ENCODE measurements around the gene ADAMTS6.

Gene ADAMTS6

DNA sequence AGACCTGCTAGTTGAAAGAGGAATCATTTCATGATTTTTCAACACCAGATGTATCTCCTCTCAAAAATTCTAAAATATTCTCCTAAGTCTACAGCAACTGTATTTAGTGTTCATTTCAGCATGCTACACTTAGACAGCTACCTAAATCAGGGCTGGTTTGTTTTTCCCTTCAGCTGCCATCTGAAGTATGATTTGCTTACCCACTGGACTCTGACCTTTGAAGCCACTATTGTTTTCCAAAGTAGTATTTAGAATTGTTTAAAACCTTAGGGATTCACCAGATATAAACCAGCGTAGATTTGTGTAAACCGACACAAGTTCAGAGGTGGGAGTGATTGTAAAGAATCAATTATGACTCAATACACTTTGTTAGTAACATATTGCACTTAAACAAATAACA, 193.1 kb downstream of the ADAMTS6 start:
- DNase-seq (ENCODE audit: low read depth in 1 of 2, low spot score in 1 of 2), result no peak
- H3K27me3 ChIP-seq (ENCODE audit: insufficient read depth, poor library complexity, severe bottlenecking), result no peaks in the 10 kb centered on the region
- no peak overlapping the region for H3K4me3 ChIP-seq (replicated peaks; ENCODE audit: insufficient read depth, low read length)
- TF ChIP-seq CTCF (IDR thresholded peaks at IDR 0.05; ENCODE audit: insufficient read depth, low read length) (no peak), REST (IDR thresholded peaks at IDR 0.05; ENCODE audit: insufficient replicate concordance, low read depth) (no peak), GABPA (IDR thresholded peaks at IDR 0.05; ENCODE audit: low read depth) (no peak), POLR2AphosphoS5 (IDR thresholded peaks at IDR 0.05; ENCODE audit: low read depth) (no peak), SPI1 (IDR thresholded peaks at IDR 0.05; ENCODE audit: borderline replicate concordance, low read depth) (no peak)
- no peak overlapping the region for H3K27ac ChIP-seq (replicated peaks)

DNA sequence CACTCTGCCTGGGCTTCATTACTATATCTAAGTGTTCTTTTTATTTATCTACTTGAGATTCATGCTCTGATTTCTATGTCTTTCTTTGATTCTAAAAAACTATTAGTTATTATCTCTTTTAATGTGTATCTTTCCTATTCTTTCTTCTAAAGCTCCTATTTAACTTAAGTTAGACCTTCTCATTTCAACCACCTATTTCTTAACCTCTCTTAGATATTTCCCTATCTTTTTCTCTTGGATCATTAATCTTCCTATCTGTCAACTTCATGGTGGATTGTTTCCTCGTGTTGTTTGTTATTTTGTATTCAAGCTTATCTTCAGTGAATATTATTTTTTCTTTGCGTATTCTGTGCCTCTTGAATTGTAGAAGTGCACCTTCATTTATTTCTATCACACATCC, 202.1 kb downstream of the ADAMTS6 start:
- DNase-seq (ENCODE audit: low read depth in 1 of 2, low spot score in 1 of 2), result no peak
- Histone ChIP-seq H3K27me3 (ENCODE audit: insufficient read depth, poor library complexity, severe bottlenecking) (no peaks in the 10 kb centered on the region), H3K4me3 (replicated peaks; ENCODE audit: insufficient read depth, low read length) (no peak overlapping the region), H3K27ac (replicated peaks) (no peak overlapping the region)
- no peak for TF ChIP-seq GABPA (IDR thresholded peaks at IDR 0.05; ENCODE audit: low read depth)
- TF ChIP-seq CTCF (IDR thresholded peaks at IDR 0.05; ENCODE audit: insufficient read depth, low read length), result no peak
- TF ChIP-seq REST (IDR thresholded peaks at IDR 0.05; ENCODE audit: insufficient replicate concordance, low read depth), result no peak
- TF ChIP-seq POLR2AphosphoS5 (IDR thresholded peaks at IDR 0.05; ENCODE audit: low read depth), result no peak
- no peak for TF ChIP-seq SPI1 (IDR thresholded peaks at IDR 0.05; ENCODE audit: borderline replicate concordance, low read depth)

DNA sequence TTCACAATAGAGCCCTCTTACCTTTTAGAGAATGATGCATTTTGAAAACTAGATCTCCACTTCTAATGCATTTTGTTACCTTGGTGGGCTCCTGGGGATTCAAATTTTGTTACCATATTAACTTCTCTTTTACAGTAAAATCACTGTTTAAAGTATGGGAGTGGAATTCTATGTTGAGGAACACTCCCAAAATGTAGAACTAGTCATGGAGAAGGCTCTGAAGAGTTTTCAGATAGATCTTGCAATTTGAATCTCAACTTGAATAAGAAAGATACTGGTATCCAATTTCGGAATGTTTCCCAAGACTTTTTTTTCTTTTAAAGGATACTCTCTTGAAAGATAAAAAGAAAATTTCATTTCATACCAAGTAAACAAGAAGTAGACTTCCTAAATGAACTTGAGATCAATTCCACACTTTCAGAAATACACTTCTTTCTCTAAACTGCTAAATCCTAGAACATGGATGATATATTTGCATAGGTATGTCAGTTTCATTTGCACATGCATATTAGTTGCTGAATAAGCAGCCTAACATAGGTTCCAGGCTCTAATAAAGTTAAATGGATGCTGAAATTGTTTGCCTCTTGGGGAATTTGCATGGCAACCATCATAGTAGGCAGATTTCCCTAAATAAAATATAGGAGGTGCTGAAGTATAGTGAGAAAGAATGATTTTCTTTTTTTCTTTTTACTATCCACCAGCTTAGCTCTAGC, 205.4 kb downstream of the ADAMTS6 start:
- H3K27me3 ChIP-seq (ENCODE audit: insufficient read depth, poor library complexity, severe bottlenecking), result no peaks in the 10 kb centered on the region
- no peak overlapping the region for H3K27ac ChIP-seq (replicated peaks)
- no peak overlapping the region for H3K4me3 ChIP-seq (replicated peaks; ENCODE audit: insufficient read depth, low read length)
- no peak for DNase-seq (ENCODE audit: low read depth in 1 of 2, low spot score in 1 of 2)
- no peak for TF ChIP-seq REST (IDR thresholded peaks at IDR 0.05; ENCODE audit: insufficient replicate concordance, low read depth)
- TF ChIP-seq SPI1 (IDR thresholded peaks at IDR 0.05; ENCODE audit: borderline replicate concordance, low read depth), result no peak
- TF ChIP-seq GABPA (IDR thresholded peaks at IDR 0.05; ENCODE audit: low read depth), result no peak
